Large intestine (tissue), 1 donor: ENCODE measurements around the gene LMOD2. TPM values are rescaled to one million over a fixed set of nuclear protein-coding genes. Genes with fewer than 3 reads are reported as not detected.

Source experiments
- polyA plus RNA-seq: library from polyadenylated mRNA; unstranded; fragments of 120-200 nt; gene quantifications from one replicate; pipeline ENCODE4 v1.2.1, GENCODE V29; 2013

Gene LMOD2
- polyA plus RNA-seq, 1 donor, result 0.24 TPM

Other genes starting within 250 kb of the LMOD2 start
- gene IQUB, start 121.3 kb upstream of the LMOD2 start, polyA plus RNA-seq, result 0.58 TPM
- gene NDUFA5, start 98.0 kb upstream of the LMOD2 start, polyA plus RNA-seq, result 155 TPM
- 0.07 TPM for gene ASB15, start 54.0 kb upstream of the LMOD2 start, polyA plus RNA-seq
- gene WASL, start 93.1 kb downstream of the LMOD2 start, polyA plus RNA-seq, result 60.7 TPM
- not detected for gene HYAL4, start 189.3 kb downstream of the LMOD2 start, polyA plus RNA-seq